ENCODE measurements around the gene CLCN7. TPM values are rescaled to one million over a fixed set of nuclear protein-coding genes. Genes with fewer than 3 reads are reported as not detected.
A peak's percentile ranks its signal among the peaks of the same experiment; 100 is the strongest.

Gene CLCN7
- total and polyA plus RNA-seq, 9 of the 15 experiments (the other 6 are each of a cell fraction or from before 2014, with no cell fraction given), result 0.06 to 126 (median 18.7) TPM

DNA sequence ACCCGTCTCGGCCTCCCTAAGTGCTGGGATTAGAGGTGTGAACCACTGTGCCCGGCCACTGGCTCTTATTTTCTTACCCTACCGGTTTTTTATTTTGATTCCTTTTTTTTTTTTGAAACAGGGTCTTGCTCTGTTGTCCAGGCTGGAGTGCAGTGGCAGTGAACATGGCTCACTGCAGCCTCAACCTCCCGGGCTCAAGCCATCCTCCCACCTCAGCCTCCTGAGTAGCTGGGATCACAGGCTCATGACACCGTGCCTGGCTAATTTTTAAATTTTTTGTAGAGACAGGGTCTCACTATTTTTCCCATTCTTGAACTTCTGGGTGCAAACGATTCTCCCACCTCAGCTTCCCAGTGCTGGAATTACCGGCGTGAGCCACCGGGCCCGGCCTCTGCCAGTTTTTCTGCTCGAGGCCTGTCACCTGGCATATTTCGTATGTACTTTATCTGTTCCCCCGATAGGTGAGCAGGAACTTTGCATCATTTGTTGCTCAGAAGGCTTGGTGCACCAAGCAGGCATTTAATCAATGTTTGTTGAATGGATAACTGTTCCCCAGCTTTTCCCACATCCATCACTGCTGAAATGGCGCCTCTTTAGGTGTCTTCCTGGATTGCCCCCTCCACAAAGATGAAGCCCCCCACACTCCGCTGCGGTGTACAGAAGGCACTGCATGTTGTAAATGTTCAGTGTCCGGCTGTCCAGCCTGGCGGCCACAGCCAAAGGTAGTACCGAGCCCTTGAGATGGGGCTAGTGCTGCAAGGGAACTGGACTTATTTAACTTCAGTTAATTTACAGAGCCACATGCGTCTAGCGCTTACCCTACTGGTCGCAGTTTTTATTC, 17.5 kb upstream of the CLCN7 start (continued):
- TF ChIP-seq, protein P1, sequence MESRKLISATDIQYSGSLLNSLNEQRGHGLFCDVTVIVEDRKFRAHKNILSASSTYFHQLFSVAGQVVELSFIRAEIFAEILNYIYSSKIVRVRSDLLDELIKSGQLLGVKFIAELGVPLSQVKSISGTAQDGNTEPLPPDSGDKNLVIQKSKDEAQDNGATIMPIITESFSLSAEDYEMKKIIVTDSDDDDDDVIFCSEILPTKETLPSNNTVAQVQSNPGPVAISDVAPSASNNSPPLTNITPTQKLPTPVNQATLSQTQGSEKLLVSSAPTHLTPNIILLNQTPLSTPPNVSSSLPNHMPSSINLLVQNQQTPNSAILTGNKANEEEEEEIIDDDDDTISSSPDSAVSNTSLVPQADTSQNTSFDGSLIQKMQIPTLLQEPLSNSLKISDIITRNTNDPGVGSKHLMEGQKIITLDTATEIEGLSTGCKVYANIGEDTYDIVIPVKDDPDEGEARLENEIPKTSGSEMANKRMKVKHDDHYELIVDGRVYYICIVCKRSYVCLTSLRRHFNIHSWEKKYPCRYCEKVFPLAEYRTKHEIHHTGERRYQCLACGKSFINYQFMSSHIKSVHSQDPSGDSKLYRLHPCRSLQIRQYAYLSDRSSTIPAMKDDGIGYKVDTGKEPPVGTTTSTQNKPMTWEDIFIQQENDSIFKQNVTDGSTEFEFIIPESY (CRISPR knock-in tag; IDR thresholded peaks at IDR 0.05), result 0 out of 2 replicates have a peak, but pooled peaks have one; percentile 28
- TF ChIP-seq RNF2 (IDR thresholded peaks at IDR 0.05) (peak; percentile 11; the same call in 1 of the 2 replicates), RFX5 (IDR thresholded peaks at IDR 0.05; ENCODE audit: low read depth, low read length) (0 out of 2 replicates have a peak, but pooled peaks have one; percentile 39), CBX1 (IDR thresholded peaks at IDR 0.05; ENCODE audit: low read depth) (no peak), BCOR (IDR thresholded peaks at IDR 0.05) (peak; percentile 40; the same call in 1 of the 2 replicates), NFRKB (IDR thresholded peaks at IDR 0.05; ENCODE audit: low read depth) (0 out of 2 replicates have a peak, but pooled peaks have one; percentile 36), KAT7 (CRISPR knock-in tag; IDR thresholded peaks at IDR 0.05; ENCODE audit: borderline replicate concordance) (peak; percentile 76; the same call in 1 of the 2 replicates)
- TF ChIP-seq, protein P2, sequence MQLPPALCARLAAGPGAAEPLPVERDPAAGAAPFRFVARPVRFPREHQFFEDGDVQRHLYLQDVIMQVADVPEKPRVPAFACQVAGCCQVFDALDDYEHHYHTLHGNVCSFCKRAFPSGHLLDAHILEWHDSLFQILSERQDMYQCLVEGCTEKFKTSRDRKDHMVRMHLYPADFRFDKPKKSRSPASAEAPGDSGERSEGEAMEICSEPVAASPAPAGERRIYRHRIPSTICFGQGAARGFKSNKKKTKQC (CRISPR knock-in tag; IDR thresholded peaks at IDR 0.05), result peak; percentile 67; the same call in 1 of the 2 replicates
- TF ChIP-seq, protein P3, sequence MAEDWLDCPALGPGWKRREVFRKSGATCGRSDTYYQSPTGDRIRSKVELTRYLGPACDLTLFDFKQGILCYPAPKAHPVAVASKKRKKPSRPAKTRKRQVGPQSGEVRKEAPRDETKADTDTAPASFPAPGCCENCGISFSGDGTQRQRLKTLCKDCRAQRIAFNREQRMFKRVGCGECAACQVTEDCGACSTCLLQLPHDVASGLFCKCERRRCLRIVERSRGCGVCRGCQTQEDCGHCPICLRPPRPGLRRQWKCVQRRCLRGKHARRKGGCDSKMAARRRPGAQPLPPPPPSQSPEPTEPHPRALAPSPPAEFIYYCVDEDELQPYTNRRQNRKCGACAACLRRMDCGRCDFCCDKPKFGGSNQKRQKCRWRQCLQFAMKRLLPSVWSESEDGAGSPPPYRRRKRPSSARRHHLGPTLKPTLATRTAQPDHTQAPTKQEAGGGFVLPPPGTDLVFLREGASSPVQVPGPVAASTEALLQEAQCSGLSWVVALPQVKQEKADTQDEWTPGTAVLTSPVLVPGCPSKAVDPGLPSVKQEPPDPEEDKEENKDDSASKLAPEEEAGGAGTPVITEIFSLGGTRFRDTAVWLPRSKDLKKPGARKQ (CRISPR knock-in tag; IDR thresholded peaks at IDR 0.05), result 0 out of 2 replicates have a peak, but pooled peaks have one; percentile 16

All from K562 (cell line).